ENCODE measurements around the gene MYOZ2.

MYOZ2 gene

DNA sequence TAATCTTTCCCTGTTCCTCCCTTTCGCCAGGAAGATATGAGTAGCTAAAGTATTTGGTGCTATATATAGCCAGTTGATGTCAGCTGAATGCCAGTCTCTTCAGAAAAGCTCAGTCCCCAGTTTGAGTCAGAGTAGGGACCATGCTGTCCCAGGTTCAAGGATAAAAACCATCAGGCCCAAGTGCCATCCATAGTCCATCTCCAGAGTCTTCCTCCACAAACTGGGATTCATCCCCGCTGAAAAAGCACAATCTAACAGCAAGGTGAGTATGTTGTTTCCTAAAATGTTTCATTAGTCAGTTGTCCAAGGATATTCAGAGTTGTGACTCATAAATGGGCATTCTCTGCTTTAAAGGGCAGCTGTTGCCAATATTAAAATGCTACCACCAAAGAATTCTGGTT lies at the start of gene MYOZ2:
TSS of gene MYOZ2 (plus strand) at position 112 of the 401 bp plus-strand sequence. CDS start 694 bp downstream, outside the sequence.
- DNase-seq (ENCODE audit: low read depth, low spot score): no peak

- DNase-seq (ENCODE audit: low read depth, low spot score): no peak
Measured at GRCh38 chr4:119087121-119087520, 48.5 kb upstream of the MYOZ2 start.

- DNase-seq (ENCODE audit: low read depth, low spot score): no peak
Measured at GRCh38 chr4:119087656-119088055, 48.0 kb upstream of the MYOZ2 start.

DNA sequence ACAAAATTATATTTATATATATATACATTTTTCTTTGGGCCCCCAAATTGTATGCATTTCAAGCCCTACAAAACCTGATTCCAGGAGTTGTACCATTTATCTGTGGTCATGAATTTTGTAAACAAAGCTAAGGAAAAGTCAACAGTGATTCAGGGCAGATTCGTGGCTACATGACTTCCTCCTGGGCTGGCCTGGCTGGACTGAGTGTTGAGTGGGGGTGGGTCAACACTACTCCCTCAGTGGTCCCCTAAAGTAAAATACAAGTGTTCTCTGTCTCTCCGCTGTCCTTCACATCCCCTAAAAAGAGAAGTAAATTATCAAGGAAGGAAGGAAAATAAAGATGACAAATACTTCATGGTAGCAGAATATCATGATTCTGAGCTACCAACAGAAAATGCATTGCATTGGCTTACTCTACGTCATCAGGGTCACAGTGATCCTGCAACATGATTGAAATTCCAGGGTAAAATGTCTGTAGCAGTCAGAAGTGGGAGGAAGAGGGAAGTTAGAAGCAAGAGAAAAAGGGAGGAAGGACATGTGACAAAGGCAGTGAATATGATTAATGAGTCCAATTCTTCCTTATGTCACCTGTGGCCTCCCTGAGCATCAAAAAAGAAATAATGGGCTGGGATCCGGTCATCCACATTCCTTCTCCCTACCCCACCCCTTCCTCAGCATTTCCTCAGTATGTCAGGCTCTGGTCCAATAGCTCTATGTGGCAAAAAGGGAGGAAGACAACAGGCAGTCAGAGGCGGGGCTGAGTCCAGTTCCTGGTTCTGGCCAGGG lies 42.4 kb upstream of the MYOZ2 start:
- DNase-seq (ENCODE audit: low read depth, low spot score): no peak

DNA sequence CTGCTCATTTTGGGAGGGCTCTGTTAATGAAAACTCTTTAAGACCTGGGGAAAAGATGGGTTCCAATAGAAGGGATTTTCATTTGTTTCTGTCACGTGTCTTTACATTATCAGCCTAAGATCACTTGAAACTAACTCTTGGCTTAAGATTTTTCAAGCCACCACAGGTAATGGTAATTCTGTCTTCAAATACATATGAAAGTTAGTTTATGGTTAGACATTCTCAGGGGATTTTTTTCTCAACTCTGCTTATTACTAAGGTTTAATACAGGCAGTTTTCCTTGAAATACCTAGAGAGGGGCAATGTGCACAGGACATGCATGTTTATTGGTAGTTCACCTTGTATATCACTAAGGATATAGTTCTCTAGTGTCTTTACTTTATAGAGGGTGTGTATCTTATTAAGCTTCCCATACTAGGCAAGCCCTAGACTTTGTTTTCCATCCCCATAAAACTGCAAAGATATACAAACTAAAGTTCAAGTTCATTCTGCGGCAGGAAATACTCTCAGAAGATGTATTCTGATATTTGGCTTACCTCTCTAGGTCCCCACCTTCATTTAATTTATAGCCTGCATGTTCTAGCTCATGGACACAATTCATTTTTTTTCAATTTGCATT lies 38.2 kb upstream of the MYOZ2 start:
- no peak for DNase-seq (ENCODE audit: low read depth, low spot score)

DNA sequence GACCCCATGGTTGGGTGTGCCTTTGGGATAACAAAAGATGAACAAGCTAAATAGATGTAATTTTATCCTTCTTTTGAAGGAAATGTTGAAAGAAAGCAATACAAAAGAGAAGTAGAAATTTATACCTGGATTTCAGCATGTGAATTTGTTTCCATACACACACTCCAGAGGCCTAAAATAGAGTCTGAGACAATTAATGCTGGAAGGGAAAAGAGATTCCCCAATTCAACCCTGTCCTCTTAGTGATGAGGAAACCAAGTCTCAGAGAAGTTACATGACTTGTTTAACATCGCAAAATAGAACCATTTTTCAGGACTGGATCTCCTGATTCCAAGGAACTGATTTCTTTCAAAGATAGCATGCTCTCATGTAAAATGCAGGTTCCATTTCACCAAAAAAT lies 37.3 kb upstream of the MYOZ2 start:
- no peak for DNase-seq (ENCODE audit: low read depth, low spot score)

GRCh38 chr4:119099227-119099810 lies 36.3 kb upstream of the MYOZ2 start:
- DNase-seq (ENCODE audit: low read depth, low spot score): no peak

GRCh38 chr4:119100655-119101054 lies 35.0 kb upstream of the MYOZ2 start:
- no peak for DNase-seq (ENCODE audit: low read depth, low spot score)

DNA sequence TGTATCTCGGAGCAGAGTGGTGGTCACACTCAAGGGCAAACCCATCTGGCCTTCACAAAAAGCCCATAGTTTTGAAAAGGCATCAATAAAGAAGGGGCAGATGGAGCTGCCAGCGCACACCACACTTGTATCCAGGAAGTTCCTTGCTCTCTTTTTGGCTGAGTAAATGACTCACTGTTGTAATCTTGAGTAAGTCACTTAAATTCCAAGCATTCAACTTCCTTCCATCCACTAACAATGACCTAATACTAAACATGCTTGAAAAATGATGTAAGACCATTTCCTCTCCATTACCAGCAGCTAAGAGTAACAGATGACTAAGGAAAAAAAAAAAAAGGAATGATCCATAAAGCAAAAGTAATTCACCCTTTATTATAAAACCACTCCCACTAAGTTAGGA lies 32.4 kb upstream of the MYOZ2 start:
- DNase-seq (ENCODE audit: low read depth, low spot score): no peak

DNA sequence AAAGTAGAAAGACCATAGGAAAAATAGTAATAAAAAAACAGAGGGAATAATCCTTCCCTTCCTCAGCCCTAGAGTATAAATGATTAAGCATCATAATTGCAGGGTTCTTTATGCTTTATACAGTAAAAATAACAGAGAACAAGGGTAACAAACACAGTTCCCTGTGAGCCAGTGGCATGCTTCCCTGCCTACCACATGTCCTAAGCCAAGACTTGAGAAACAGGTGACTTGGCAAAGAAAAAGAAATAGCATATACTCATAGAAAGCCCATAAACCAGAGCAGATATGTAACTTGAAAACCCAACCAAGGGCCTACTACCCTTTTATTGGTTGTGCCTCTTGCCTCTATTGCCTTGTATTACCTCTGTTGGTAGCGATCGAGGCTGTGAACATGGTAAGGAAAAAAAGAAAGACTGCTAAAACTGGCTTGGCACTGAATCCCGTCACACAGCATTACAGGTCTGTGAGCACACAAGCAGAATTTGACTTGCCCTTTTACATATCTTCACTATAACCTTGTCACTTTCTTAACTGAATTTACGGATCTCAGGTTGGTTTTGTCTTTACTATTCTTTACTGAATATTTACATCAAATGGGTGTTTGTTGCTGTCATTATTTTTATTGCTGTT lies 30.9 kb upstream of the MYOZ2 start:
- no peak for DNase-seq (ENCODE audit: low read depth, low spot score)

GRCh38 chr4:119105605-119106004 lies 30.0 kb upstream of the MYOZ2 start:
- DNase-seq (ENCODE audit: low read depth, low spot score): no peak

DNA sequence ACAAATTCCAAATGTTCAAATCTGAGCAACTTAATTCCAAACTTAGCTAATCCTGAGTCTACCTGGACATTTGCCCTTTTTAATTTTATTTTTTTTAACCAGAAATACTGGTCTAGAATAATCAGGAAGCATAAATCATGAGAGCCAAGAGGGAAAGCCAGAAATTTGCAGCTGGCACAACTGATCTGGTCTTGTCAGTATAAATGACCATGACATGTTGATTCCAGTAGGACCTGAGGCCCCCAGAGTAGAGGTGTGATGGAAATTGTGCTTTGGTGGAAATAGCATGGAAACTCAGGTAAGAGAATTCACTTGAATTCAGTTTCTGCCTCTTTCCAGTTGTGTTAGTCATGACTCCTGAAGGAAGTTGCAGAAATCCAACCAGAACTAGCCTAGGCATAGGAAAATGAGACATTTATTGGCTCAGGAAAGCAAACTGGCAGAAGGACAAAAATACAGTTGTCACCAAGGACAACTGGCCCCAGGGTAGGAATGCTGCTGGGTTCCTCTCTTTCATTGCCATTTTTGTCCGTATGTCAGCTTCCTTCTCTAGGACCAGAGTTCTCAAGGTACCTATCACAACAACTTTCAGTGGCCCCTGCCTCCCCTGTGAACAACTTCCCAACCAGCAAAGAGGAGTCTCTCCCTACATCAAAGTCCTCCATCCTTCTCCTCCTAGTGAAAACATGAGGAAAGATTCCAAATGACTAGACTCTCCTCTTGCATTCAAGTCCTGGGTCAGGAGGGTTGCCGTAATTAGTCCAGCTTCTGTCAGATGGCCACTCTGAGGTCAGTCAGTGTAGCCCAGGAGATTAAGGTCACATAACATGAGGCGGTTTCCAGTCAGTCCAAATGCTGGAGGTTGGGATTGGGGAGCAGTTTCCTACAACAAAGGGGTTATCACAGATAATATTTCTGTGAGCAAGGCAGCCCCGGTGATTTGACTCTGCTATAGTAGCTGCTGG lies 29.3 kb upstream of the MYOZ2 start:
- no peak for DNase-seq (ENCODE audit: low read depth, low spot score)

DNA sequence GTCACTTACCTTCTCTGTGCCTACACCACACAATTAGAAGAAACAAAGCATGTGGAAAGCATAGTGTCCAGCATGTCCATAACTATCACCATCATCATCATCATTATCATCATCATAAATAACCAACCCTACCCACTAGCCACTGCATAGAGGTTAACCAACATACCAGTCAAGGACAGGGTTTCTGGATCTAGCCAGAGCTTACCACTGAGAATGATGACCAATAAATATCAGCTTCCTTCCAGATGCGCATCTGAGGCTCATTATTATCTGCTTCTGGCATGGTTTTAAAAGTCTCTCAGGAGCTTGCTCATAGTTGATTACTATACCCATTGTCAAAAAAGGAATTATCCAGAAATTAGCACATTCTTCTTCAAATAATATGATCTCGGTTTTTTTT lies 25.5 kb upstream of the MYOZ2 start:
- no peak for DNase-seq (ENCODE audit: low read depth, low spot score)

DNA sequence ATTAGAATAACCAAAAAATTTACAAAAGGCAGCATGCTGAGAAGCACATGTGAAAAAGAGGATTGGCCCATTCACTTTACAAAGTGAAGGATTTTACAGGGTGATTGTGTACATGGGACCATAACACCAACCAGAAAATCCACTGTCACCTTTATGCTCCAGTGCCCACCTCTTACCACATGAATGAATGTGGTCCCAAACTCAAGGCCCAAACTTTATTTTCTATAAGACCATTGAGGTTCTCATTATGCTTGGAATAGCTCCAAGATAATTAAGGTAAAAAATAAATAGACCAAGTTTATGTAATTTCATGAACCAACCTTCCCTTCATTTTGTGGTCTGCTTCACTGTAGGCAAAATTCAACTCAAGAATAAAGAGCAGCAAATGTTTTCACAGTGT lies 24.3 kb upstream of the MYOZ2 start:
- no peak for DNase-seq (ENCODE audit: low read depth, low spot score)

DNA sequence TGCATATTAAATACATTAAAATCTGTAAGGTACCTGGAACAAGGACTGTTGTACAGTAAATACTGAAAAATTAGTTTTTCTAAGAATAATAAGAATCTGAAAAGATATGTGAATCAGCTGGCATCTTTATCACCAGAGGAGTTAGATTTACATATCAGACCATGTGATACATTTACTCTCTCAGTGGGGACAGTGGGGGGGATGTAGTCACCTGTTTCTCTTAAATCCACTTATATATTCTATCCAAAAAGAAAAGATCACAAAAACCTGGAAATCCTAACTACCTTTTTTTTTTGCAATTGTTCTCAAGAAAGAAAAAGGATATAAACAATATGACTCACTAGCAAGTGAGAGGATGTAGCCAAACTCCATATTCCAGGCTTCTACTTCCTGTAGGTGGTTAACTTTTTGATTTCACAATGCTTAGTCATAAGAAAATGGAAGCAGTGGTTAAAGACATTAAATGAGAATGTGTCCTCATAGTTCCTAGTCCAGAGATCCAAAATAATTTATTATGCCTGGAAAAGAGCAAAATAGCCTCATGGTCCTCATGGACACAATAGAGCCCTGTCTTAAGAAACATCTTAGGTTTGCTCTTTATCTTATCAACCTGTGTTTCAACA lies 22.5 kb upstream of the MYOZ2 start:
- no peak for DNase-seq (ENCODE audit: low read depth, low spot score)

DNA sequence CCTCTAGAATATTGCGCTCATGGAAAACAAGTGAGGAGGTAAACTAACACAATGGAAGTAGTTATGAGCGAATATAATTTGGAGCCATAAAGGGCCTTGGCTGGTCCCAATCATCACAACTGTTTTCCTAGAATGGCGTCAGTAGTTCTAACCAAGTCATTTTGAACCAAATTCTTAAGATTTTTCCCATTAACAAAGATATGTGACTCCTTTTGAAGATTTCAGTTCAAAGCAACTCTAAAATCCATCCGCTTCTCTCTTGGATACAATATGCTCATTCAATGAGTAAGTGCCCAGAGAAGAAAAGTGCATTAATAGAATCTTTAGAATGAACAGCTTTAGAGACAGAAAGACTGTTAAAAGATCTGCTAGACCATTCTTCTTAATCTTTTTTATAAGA lies 19.6 kb upstream of the MYOZ2 start:
- DNase-seq (ENCODE audit: low read depth, low spot score): no peak

DNA sequence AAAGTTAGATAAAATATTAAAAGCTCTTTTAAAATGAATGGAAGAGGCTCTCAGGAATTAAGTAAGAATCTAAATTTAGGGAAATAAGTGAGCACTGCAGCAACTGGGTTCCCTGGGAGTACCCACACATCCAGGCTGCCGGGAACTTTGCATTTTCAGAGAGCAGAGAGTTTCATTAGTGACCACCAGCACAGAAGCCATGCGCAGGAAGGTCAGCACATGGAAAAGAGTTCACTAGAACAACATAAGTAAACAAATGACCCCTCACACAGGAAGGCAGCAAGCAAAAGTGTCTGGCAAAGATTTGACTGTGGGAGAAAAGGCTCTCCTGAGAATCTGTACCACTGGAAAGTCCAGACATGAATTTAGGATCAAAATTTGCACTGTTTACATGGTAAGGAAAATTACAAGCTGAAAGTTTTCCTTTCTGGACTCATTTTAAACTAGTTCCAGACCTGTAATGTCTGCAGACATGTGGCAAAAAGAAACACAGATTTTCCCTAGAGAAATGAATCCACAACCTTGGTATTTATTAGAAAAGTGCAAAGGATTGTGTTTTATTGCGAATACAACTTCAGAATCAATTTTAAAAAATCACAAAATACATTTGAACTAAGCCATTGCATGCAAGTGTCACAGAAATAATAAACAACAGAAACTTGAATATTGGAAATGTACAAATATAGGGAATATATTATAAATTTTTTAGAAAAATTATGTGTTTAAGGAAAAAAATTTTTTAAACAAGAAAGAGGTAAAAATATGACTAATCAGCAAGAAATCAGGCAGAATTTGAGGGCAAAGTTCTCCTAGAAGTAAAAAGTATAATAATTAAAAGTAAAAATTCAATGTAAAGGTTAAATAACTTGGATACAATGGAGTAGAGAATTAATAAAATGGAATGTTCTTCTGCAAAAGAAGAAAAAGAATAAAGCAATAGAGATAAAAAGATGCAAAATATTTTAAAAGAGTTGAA lies 18.4 kb upstream of the MYOZ2 start:
- no peak for DNase-seq (ENCODE audit: low read depth, low spot score)

GRCh38 chr4:119118397-119118796 lies 17.2 kb upstream of the MYOZ2 start:
- DNase-seq (ENCODE audit: low read depth, low spot score): no peak

GRCh38 chr4:119124352-119124751 lies 11.3 kb upstream of the MYOZ2 start:
- no peak for DNase-seq (ENCODE audit: low read depth, low spot score)

GRCh38 chr4:119125931-119126330 lies 9.7 kb upstream of the MYOZ2 start:
- no peak for DNase-seq (ENCODE audit: low read depth, low spot score)

All from activated naive CD8-positive, alpha-beta T cell treated with anti-CD3 and anti-CD28 coated beads, Interleukin-2, amount 50 U/mL, for 16 hours (primary cell).